K562 (cell line): ENCODE results near the gene GLUD1. TPM values are rescaled to one million over a fixed set of nuclear protein-coding genes. Genes with fewer than 3 reads are reported as not detected.

Experiments used
- ARNT ChIP-seq, 2 experiments: fragments of 450-650 bp; IDR thresholded peaks; 2 replicates each; pipeline ENCODE4 v1.6.1; 2016; ENCODE audit warnings: mild to moderate bottlenecking in 1 of 2
- BRF2 ChIP-seq: IDR thresholded peaks from 3 replicates; pipeline ENCODE4 v1.6.1; 2011; ENCODE audit warnings: borderline replicate concordance, mild to moderate bottlenecking; ENCODE audit not compliant: insufficient read length, insufficient read depth
- E2F1 ChIP-seq: sonication (generic); formaldehyde crosslinking; IDR thresholded peaks from 2 replicates; pipeline ENCODE4 v1.8.1; 2023; ENCODE audit warnings: mild to moderate bottlenecking, missing genetic modification reagents, moderate library complexity
- ESRRB ChIP-seq: fragments of 250-450 bp; sonication (Bioruptor Pico); IDR thresholded peaks from 2 replicates; pipeline ENCODE4 v1.5.0; 2020; ENCODE audit warnings: mild to moderate bottlenecking, moderate library complexity, borderline replicate concordance
- HNRNPK ChIP-seq: fragments of 200-400 bp; formaldehyde crosslinking; IDR thresholded peaks from one replicate; pipeline ENCODE4 v1.6.1; 2018; ENCODE audit warnings: mild to moderate bottlenecking, low read depth, low read length; ENCODE audit not compliant: poor library complexity, severe bottlenecking
- KAT7 ChIP-seq: sonication (generic); formaldehyde crosslinking; IDR thresholded peaks from 2 replicates; pipeline ENCODE4 v1.8.0; 2022; ENCODE audit warnings: missing genetic modification reagents, mild to moderate bottlenecking, borderline replicate concordance
- MLLT1 ChIP-seq, 2 experiments: fragments of 450-650 bp; IDR thresholded peaks; 2 replicates each; pipeline ENCODE4 v1.6.1; 2016
- MXI1 ChIP-seq: IDR thresholded peaks from 2 replicates; pipeline ENCODE4 v1.6.1; 2011; ENCODE audit warnings: low read depth, mild to moderate bottlenecking, improper control_type of control experiment, low read length
- NCOA4 ChIP-seq: fragments of 450-650 bp; IDR thresholded peaks from 2 replicates; pipeline ENCODE4 v1.6.1; 2018; ENCODE audit warnings: mild to moderate bottlenecking; ENCODE audit not compliant: partially characterized antibody
- POLR2A ChIP-seq: fragments of 450-650 bp; conservative IDR thresholded peaks from 2 replicates; pipeline ENCODE4 v1.6.1; 2016
- RBM22 ChIP-seq: fragments of 200-400 bp; formaldehyde crosslinking; IDR thresholded peaks from 2 replicates; pipeline ENCODE4 v1.6.1; 2018; ENCODE audit warnings: low read length, low read depth; ENCODE audit not compliant: poor library complexity, severe bottlenecking
- SUPT5H ChIP-seq: fragments of 450-650 bp; IDR thresholded peaks from 2 replicates; pipeline ENCODE4 v1.6.1; 2016
- XRCC3 ChIP-seq: fragments of 450-650 bp; IDR thresholded peaks from 2 replicates; pipeline ENCODE4 v1.6.1; 2017; ENCODE audit warnings: mild to moderate bottlenecking, moderate library complexity
- ZFP1 ChIP-seq: fragments of 450-650 bp; formaldehyde crosslinking; IDR thresholded peaks from 2 replicates; pipeline ENCODE4 v1.4.0; 2020; ENCODE audit warnings: mild to moderate bottlenecking, mixed read lengths
- ZNF408 ChIP-seq: fragments of 250-450 bp; sonication (Bioruptor Pico); IDR thresholded peaks from 2 replicates; pipeline ENCODE4 v1.4.0; 2020; ENCODE audit warnings: low read depth, mild to moderate bottlenecking, moderate library complexity
- ZNF511 ChIP-seq: sonication (generic); formaldehyde crosslinking; IDR thresholded peaks from 2 replicates; pipeline ENCODE4 v1.8.0; 2022; ENCODE audit warnings: mild to moderate bottlenecking, missing genetic modification reagents
- ZNF764 ChIP-seq: fragments of 250-450 bp; sonication (Bioruptor Pico); IDR thresholded peaks from 2 replicates; pipeline ENCODE4 v1.4.0; 2020; ENCODE audit warnings: low read depth, mild to moderate bottlenecking, moderate library complexity
- polyA plus RNA-seq, 8 experiments: library from polyadenylated mRNA; depleted of rRNA in 4 of 8; stranded (reverse) in 5 of 8; unstranded in 3 of 8; fragments of >200 nt; fragmentation: Nextera tagmentation in 2 of 8; fragmentation: Illumina TruSeq in 1 of 8; extraction: Ambion mirVana in 2 of 8; extraction: Trizol in 1 of 8; gene quantifications; 2 replicates each; pipeline versions ENCODE4 v1.2.1 to v1.2.3, GENCODE V29; 2011 to 2014; ENCODE audit warnings: inconsistent platforms in 1 of 8, missing spikeins in 1 of 8
- total RNA-seq, 7 experiments: library from RNA; depleted of rRNA in 6 of 7; stranded (reverse); fragments of >200 nt in 6 of 7; fragmentation: Illumina TruSeq in 2 of 7; extraction: Trizol in 2 of 7; gene quantifications; 2 replicates each; pipeline versions ENCODE4 v1.2.1 to v1.2.3, GENCODE V29; 2011 to 2021; ENCODE audit warnings: low replicate concordance in 1 of 7

Gene GLUD1
- total and polyA plus RNA-seq, 9 of the 15 experiments (the other 6 are each of a cell fraction or from before 2014, with no cell fraction given): 21.9 to 92.0 (median 76.3) TPM

- TF ChIP-seq E2F1 (CRISPR knock-in tag) (no peak), BRF2 (no peak), ZNF511 (CRISPR knock-in tag) (peak; percentile 61; the same call in 1 of the 2 replicates), XRCC3 (no peak), HNRNPK (peak; percentile 43), ZNF408 (CRISPR knock-in tag) (no peak), ZNF764 (CRISPR knock-in tag) (no peak), ZFP1 (CRISPR knock-in tag) (no peak), POLR2A (peak; percentile 73), ARNT (IDR thresholded peaks at IDR 0.05) (no peak), RBM22 (peak; percentile 61), NCOA4 (no peak), SUPT5H (peak; percentile 52), ESRRB (no peak), KAT7 (CRISPR knock-in tag) (peak; percentile 82; the same call in 1 of the 2 replicates), MXI1 (peak; percentile 71), MLLT1 (IDR thresholded peaks at IDR 0.05) (no peak)
These were observed 748 bp upstream of the GLUD1 start (continued) for GRCh38 chr10:87095236-87095945.
